Measurements from ENCODE around the gene WDR54. TPM values are rescaled to one million over a fixed set of nuclear protein-coding genes. Genes with fewer than 3 reads are reported as not detected.

WDR54 gene
- total RNA-seq, 4 donors from 2014 or later: 7.6 to 14.6 (median 11.9) TPM

DNA sequence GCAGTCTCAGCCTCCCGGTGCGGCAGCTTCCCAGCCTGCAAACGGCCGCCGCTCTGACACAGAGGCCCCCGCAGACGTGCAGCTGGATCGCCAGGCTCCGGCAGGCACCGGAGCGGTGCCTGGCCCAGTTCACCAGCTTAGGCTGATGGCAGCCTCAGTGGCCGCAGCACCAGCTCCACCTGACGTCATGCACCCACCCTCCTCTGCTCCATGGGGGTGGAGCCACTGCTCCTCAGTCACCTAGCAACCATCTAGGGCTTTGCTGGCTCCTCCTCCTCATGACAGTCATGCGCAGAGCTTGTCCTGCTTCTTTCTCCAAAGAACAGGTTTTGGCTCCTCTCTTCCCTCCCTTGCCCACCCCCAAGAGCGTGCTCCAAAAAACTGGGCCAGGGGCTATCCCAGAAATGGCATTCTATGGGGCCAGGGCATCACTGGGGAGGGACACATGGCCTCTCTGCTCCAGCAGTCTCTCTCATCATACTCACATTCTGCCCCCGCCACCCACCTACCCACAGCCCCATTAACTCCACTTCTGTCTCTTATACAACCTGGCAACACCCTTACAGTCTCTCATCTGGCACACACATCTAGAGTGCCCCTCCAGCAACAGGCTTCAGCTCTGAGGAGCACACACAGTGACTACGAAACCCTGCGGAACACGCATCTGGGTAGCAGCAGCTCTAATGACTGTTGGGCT is 46.9 kb upstream of the WDR54 start:
- DNase-seq (ENCODE audit: extremely low spot score): no peak
- peaks cover 40 to 48% (median 43%) of the 10 kb centered on the region in 4 donors for H3K4me1 ChIP-seq
- 68% methylated on average over 19 of the region's 19 CpGs for WGBS
- peaks cover 32 to 51% (median 46%) of the 10 kb centered on the region in 4 donors for H3K36me3 ChIP-seq
- H3K4me3 ChIP-seq: peak overlapping the region; percentile 46 to 60 (median 51)
- TF ChIP-seq CTCF (IDR thresholded peaks at IDR 0.05): no peak
- TF ChIP-seq POLR2AphosphoS5 (IDR thresholded peaks at IDR 0.05): peak; percentile 36 to 50
- H3K27me3 ChIP-seq: no peaks in the 10 kb centered on the region
- H3K27ac ChIP-seq (replicated peaks in 1 of 4): peak overlapping the region; percentile 62 to 71 (median 70)
- no peaks in the 10 kb centered on the region for H3K9me3 ChIP-seq
- intact Hi-C loops (cut with DNase I): no loop called here

GRCh38 chr2:74375838-74376237 is 45.7 kb upstream of the WDR54 start:
- Histone ChIP-seq H3K4me3 (no peak overlapping the region), H3K27me3 (no peaks in the 10 kb centered on the region), H3K27ac (replicated peaks in 1 of 4) (no peak overlapping the region), H3K36me3 (peaks cover 20 to 40% (median 34%) of the 10 kb centered on the region in 4 donors), H3K9me3 (no peaks in the 10 kb centered on the region), H3K4me1 (peaks cover 52 to 60% (median 55%) of the 10 kb centered on the region in 4 donors)
- TF ChIP-seq EP300 (IDR thresholded peaks at IDR 0.05) (no peak), CTCF (IDR thresholded peaks at IDR 0.05) (no peak), POLR2A (IDR thresholded peaks at IDR 0.05; ENCODE audit: low read depth) (no peak)
- 88% methylated on average over 2 of the region's 2 CpGs for WGBS
- intact Hi-C loops (cut with DNase I): no loop called here
- DNase-seq (ENCODE audit: extremely low spot score): no peak

DNA sequence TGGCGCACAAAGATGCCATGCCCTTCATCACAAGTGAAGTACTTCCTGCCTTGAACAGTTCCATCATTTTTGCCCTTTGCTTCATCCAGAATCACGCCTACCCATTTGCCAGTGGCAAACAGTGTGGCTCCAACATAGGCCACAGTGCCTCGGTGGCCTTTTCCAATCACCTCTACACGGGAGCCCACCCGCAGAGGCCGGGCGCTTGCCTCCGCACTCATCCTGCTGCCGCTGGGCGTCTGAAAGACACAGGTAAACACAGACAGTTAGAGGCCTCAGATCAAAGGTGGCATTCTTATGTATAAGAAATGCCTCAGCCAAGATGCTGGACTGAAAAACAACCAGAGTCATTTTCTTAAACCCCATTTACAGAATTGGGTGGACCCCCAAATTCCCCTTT is 43.5 kb upstream of the WDR54 start:
- Histone ChIP-seq H3K36me3 (peaks cover 13 to 32% (median 25%) of the 10 kb centered on the region in 4 donors), H3K4me3 (no peak overlapping the region), H3K9me3 (no peaks in the 10 kb centered on the region), H3K4me1 (peaks cover 58 to 73% (median 69%) of the 10 kb centered on the region in 4 donors), H3K27me3 (no peaks in the 10 kb centered on the region), H3K27ac (replicated peaks in 1 of 4) (no peak overlapping the region)
- intact Hi-C loops (cut with DNase I): no loop called here
- no peak for DNase-seq (ENCODE audit: extremely low spot score)
- WGBS: 88% methylated on average over 10 of the region's 10 CpGs
- no peak for TF ChIP-seq POLR2A (IDR thresholded peaks at IDR 0.05; ENCODE audit: low read depth)

DNA sequence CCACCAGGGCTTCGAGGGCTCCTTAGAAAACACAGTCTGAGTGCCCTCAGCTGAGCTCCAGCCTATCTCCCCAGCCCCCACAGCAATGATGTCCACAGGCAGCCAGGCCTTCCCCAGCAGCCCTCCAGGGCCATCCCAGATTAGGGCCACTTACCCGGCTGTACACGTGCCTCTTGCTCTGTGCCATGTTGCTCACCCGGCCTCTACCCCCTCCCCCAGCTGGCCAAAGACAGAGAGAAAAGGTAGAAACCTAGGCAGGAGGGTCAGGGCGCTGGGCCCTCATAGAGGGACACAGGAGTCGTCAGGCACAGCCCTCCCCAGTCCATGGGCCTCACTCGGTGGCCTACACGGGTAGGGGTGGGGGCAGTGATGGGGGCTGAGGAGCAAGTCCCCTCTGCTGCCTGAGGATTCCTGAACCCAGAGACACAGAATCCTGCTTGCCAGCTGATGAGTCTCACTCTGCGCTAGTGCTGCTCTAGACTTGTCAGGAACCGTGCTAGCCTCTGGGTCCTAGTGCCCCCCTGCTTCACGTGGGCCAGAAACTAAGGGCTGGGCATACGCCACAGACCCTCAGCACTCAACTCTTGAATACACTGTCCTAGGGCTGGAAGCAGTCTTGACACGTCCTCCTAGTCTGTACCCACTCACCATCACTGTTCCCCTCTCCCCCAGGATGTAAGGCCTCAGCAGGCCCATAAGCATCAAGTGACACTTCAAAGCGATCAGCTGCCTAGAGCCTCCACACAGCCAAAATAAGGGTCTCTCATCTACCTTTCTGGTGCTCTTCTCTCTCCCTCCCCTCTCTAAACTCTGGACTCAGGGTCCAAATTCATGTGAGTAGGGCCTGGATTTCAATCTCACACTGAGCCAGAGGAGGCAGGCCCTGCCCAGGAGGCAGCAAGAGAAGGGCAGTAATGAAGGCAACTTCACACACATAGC is 41.4 kb upstream of the WDR54 start, which contains the start of gene DCTN1:
Gene DCTN1, minus strand, starts transcription at position 461 of the 939 bp plus-strand sequence. Its CDS starts 274 bp downstream, at position 187.
- intact Hi-C loops (cut with DNase I): no loop called here
- WGBS: 32% methylated on average over 12 of the region's 14 CpGs
- peak within 1 kb of the TSS; percentile 50 to 59 (median 54) for H3K4me3 ChIP-seq
- peaks cover 59 to 73% (median 69%) of the 10 kb centered on the region in 4 donors for H3K4me1 ChIP-seq
- peak within 1 kb of the TSS; percentile 45 to 59 (median 54) for H3K27ac ChIP-seq (replicated peaks in 1 of 4)
- no peaks in the 10 kb centered on the region for H3K27me3 ChIP-seq
- H3K9me3 ChIP-seq: no peaks in the 10 kb centered on the region
- no peak for DNase-seq (ENCODE audit: extremely low spot score)
- peaks cover 13 to 34% (median 25%) of the 10 kb centered on the region in 4 donors for H3K36me3 ChIP-seq
- TF ChIP-seq EP300 (IDR thresholded peaks at IDR 0.05) (no peak), POLR2AphosphoS5 (IDR thresholded peaks at IDR 0.05) (peak; percentile 58 to 72), CTCF (IDR thresholded peaks at IDR 0.05) (peak in 1 of 3 experiments; percentile 10)

GRCh38 chr2:74381751-74382150 is 39.8 kb upstream of the WDR54 start:
- 79% methylated on average over 3 of the region's 3 CpGs for WGBS
- intact Hi-C loops (cut with DNase I): no loop called here
- DNase-seq (ENCODE audit: extremely low spot score): no peak
- no peak overlapping the region for H3K4me3 ChIP-seq
- H3K36me3 ChIP-seq: peaks cover 11 to 18% (median 12%) of the 10 kb centered on the region in 4 donors
- TF ChIP-seq POLR2A (IDR thresholded peaks at IDR 0.05; ENCODE audit: low read depth) (no peak), POLR2AphosphoS5 (IDR thresholded peaks at IDR 0.05) (no peak), EP300 (IDR thresholded peaks at IDR 0.05) (no peak), CTCF (IDR thresholded peaks at IDR 0.05) (no peak)
- no peaks in the 10 kb centered on the region for H3K27me3 ChIP-seq
- H3K9me3 ChIP-seq: no peaks in the 10 kb centered on the region
- H3K27ac ChIP-seq (replicated peaks in 1 of 4): no peak overlapping the region
- peaks cover 69 to 79% (median 76%) of the 10 kb centered on the region in 4 donors for H3K4me1 ChIP-seq

All from esophagus muscularis mucosa (tissue), 4 donors.